Measurements from ENCODE around the gene COP1. TPM values are rescaled to one million over a fixed set of nuclear protein-coding genes. Genes with fewer than 3 reads are reported as not detected.

Gene COP1
- total and polyA plus RNA-seq, 2 donors (not counting 3 experiments of a cell fraction or from before 2014, with no cell fraction given), result 16.5 to 40.9 TPM

- Histone ChIP-seq H3K27ac (ENCODE audit: insufficient read depth, low read depth, low read length) (no peak overlapping the region), H3K79me2 (ENCODE audit: control insufficient read depth, insufficient read depth, low read length) (no peaks in the 10 kb centered on the region), H3K4me2 (ENCODE audit: insufficient read depth, low read length) (no peak overlapping the region), H2AFZ (ENCODE audit: low read depth, low read length) (no peak overlapping the region), H3K36me3 (ENCODE audit: control insufficient read depth in 2 of 2, extremely low read depth in 1 of 2, insufficient read depth in 2 of 2, low read length in 2 of 2) (no peaks in the 10 kb centered on the region), H3K27me3 (ENCODE audit: control insufficient read depth in 2 of 2, insufficient read depth in 2 of 2, low read length in 2 of 2) (peaks cover 0 to 19% of the 10 kb centered on the region in 2 experiments), H3K4me1 (ENCODE audit: control insufficient read depth, extremely low read depth, insufficient read depth, low read length) (no peaks in the 10 kb centered on the region), H3K9me1 (replicated peaks; ENCODE audit: control insufficient read depth, extremely low read depth, insufficient read depth, low read length) (no peaks in the 10 kb centered on the region), H4K20me1 (replicated peaks; ENCODE audit: control insufficient read depth, extremely low read depth, insufficient read depth, low read length) (no peaks in the 10 kb centered on the region), H3K9me3 (replicated peaks; ENCODE audit: control insufficient read depth, insufficient read depth, low read length) (no peaks in the 10 kb centered on the region), H3K4me3 (replicated peaks in 1 of 3; ENCODE audit: insufficient read depth in 1 of 3, low read depth in 1 of 3, low read length in 3 of 3) (no peak overlapping the region), H3K9ac (replicated peaks; ENCODE audit: extremely low read depth, insufficient read depth, low read length) (no peak overlapping the region)
- CTCF ChIA-PET, result interaction anchor here (1.5 kb wide), 1 partner anchor 1066 kb away, joined by 3 read pairs; no protein-coding TSS in a partner anchor
- intact Hi-C loops (cut with micrococcal nuclease), result no loop called here
- no peak for DNase-seq (ENCODE audit: low read depth, low spot score)
- no TSS peak for BruUV-seq (replicated peaks)
- dilution Hi-C loops (cut with MboI; ENCODE audit: extremely low pct_ligation_motif_present, low sequenced_read_pairs), result no loop called here
- TF ChIP-seq FOS (IDR thresholded peaks at IDR 0.05; ENCODE audit: borderline replicate concordance, insufficient read depth, low read length) (no peak), JUN (IDR thresholded peaks at IDR 0.05; ENCODE audit: borderline replicate concordance, insufficient read depth, insufficient read length, low read depth) (no peak), CTCF (IDR thresholded peaks at IDR 0.05; ENCODE audit: extremely low read depth in 1 of 2, insufficient read depth in 1 of 2, low read depth in 1 of 2, low read length in 2 of 2) (no peak), MYC (IDR thresholded peaks at IDR 0.05; ENCODE audit: low read depth, low read length) (no peak), POLR2A (IDR thresholded peaks at IDR 0.05; ENCODE audit: low read depth, low read length) (no peak), GATA2 (IDR thresholded peaks at IDR 0.05; ENCODE audit: insufficient read depth, insufficient read length, low read depth, low read length) (no peak), POLR2AphosphoS5 (IDR thresholded peaks at IDR 0.05; ENCODE audit: insufficient read depth, low read depth, low read length) (no peak), EZH2 (IDR thresholded peaks at IDR 0.05; ENCODE audit: borderline replicate concordance, low read depth, low read length, severe bottlenecking) (no peak)
- TF ChIP-seq, protein P1, sequence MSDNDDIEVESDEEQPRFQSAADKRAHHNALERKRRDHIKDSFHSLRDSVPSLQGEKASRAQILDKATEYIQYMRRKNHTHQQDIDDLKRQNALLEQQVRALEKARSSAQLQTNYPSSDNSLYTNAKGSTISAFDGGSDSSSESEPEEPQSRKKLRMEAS (IDR thresholded peaks at IDR 0.05; ENCODE audit: insufficient read depth, insufficient read length), result no peak
- POLR2A ChIA-PET, result no interaction called here
- FAIRE-seq, result no peak
Measured at GRCh38 chr1:176217461-176218099, 10.5 kb upstream of the COP1 start.

All from endothelial cell of umbilical vein (primary cell).